ENCODE measurements around the gene TMEM178B. TPM values are rescaled to one million over a fixed set of nuclear protein-coding genes. Genes with fewer than 3 reads are reported as not detected.

TMEM178B gene
- total RNA-seq, 2 donors from 2014 or later = 1.7 to 4.1 TPM

- peaks cover 5% of the 10 kb centered on the region for H3K27me3 Mint-ChIP-seq (ENCODE audit: insufficient read depth)
- H3K4me3 Mint-ChIP-seq = no peak overlapping the region
- H3K36me3 ChIP-seq (ENCODE audit: control insufficient read depth, insufficient read depth, low read length) = no peaks in the 10 kb centered on the region
- H3K4me1 ChIP-seq (ENCODE audit: control insufficient read depth, insufficient read depth, low read length) = peaks cover 3% of the 10 kb centered on the region
- no peaks in the 10 kb centered on the region for H3K36me3 Mint-ChIP-seq (ENCODE audit: low read depth)
- H3K27ac Mint-ChIP-seq = no peak overlapping the region
- H3K4me1 Mint-ChIP-seq = peaks cover 25% of the 10 kb centered on the region
- no peak overlapping the region for H3K27ac ChIP-seq (ENCODE audit: low read depth, low read length)
- H3K4me3 ChIP-seq (ENCODE audit: low read length) = no peak overlapping the region
- no peaks in the 10 kb centered on the region for H3K27me3 ChIP-seq (ENCODE audit: control insufficient read depth, insufficient read depth, low read length, poor library complexity, severe bottlenecking)
- H3K9ac ChIP-seq (ENCODE audit: extremely low read depth, low read length, poor library complexity, severe bottlenecking) = no peak overlapping the region
- WGBS, 2 experiments (ENCODE audit: insufficient coverage in 1 of 2, insufficient read length in 1 of 2) = 91 to 94% methylated on average over 2 of the region's 2 CpGs
- no peaks in the 10 kb centered on the region for H3K9me3 ChIP-seq (ENCODE audit: control insufficient read depth, low read length)
- no peaks in the 10 kb centered on the region for H3K9me3 Mint-ChIP-seq
- no peak for DNase-seq
- no peak for TF ChIP-seq CTCF (conservative IDR thresholded peaks at IDR 0.05)
These were observed 359.8 kb downstream of the TMEM178B start for GRCh38 chr7:141433698-141434097.

- Mint-ChIP-seq H3K27ac (no peak overlapping the region), H3K9me3 (no peaks in the 10 kb centered on the region), H3K4me1 (peaks cover 16% of the 10 kb centered on the region), H3K4me3 (no peak overlapping the region), H3K27me3 (ENCODE audit: insufficient read depth) (peaks cover 5% of the 10 kb centered on the region), H3K36me3 (ENCODE audit: low read depth) (no peaks in the 10 kb centered on the region)
- H3K36me3 ChIP-seq (ENCODE audit: control insufficient read depth, insufficient read depth, low read length) = no peaks in the 10 kb centered on the region
- no peak for DNase-seq
- TF ChIP-seq CTCF (conservative IDR thresholded peaks at IDR 0.05) = no peak
- H3K27me3 ChIP-seq (ENCODE audit: control insufficient read depth, insufficient read depth, low read length, poor library complexity, severe bottlenecking) = no peaks in the 10 kb centered on the region
- no peaks in the 10 kb centered on the region for H3K4me1 ChIP-seq (ENCODE audit: control insufficient read depth, insufficient read depth, low read length)
- 84 to 88% methylated on average over 2 of the region's 2 CpGs for WGBS, 2 experiments (ENCODE audit: insufficient coverage in 1 of 2, insufficient read length in 1 of 2)
- no peaks in the 10 kb centered on the region for H3K9me3 ChIP-seq (ENCODE audit: control insufficient read depth, low read length)
- no peak overlapping the region for H3K9ac ChIP-seq (ENCODE audit: extremely low read depth, low read length, poor library complexity, severe bottlenecking)
- H3K27ac ChIP-seq (ENCODE audit: low read depth, low read length) = no peak overlapping the region
- no peak overlapping the region for H3K4me3 ChIP-seq (ENCODE audit: low read length)
These were observed 362.3 kb downstream of the TMEM178B start for GRCh38 chr7:141436139-141436538.

GRCh38 chr7:141436575-141437075 lies 362.8 kb downstream of the TMEM178B start:
- H3K9me3 ChIP-seq (ENCODE audit: control insufficient read depth, low read length) = no peaks in the 10 kb centered on the region
- H3K36me3 ChIP-seq (ENCODE audit: control insufficient read depth, insufficient read depth, low read length) = no peaks in the 10 kb centered on the region
- Mint-ChIP-seq H3K9me3 (no peaks in the 10 kb centered on the region), H3K4me1 (peaks cover 11% of the 10 kb centered on the region), H3K36me3 (ENCODE audit: low read depth) (no peaks in the 10 kb centered on the region), H3K27ac (no peak overlapping the region), H3K27me3 (ENCODE audit: insufficient read depth) (peaks cover 5% of the 10 kb centered on the region), H3K4me3 (no peak overlapping the region)
- no peaks in the 10 kb centered on the region for H3K27me3 ChIP-seq (ENCODE audit: control insufficient read depth, insufficient read depth, low read length, poor library complexity, severe bottlenecking)
- 94% methylated on average over 7 of the region's 7 CpGs; no CpG with 5 or more reads in 1 of the 2 experiments for WGBS, 2 experiments (ENCODE audit: insufficient coverage in 1 of 2, insufficient read length in 1 of 2)
- TF ChIP-seq CTCF (conservative IDR thresholded peaks at IDR 0.05) = no peak
- DNase-seq = no peak
- H3K4me1 ChIP-seq (ENCODE audit: control insufficient read depth, insufficient read depth, low read length) = no peaks in the 10 kb centered on the region
- no peak overlapping the region for H3K27ac ChIP-seq (ENCODE audit: low read depth, low read length)
- H3K9ac ChIP-seq (ENCODE audit: extremely low read depth, low read length, poor library complexity, severe bottlenecking) = no peak overlapping the region
- no peak overlapping the region for H3K4me3 ChIP-seq (ENCODE audit: low read length)
